ENCODE results near the gene HIPK4.
"Not testable (repeated sequence)": the region's sequence is repeated elsewhere in the genome, so short reads cannot be mapped to it uniquely, and the experiment has no call there.

Gene HIPK4

GRCh38 chr19:40390084-40390742 is at the start of gene HIPK4:
Gene HIPK4 (minus strand): TSS chr19:40390181. CDS start chr19:40389902, 279 bp downstream.
- no peak for DNase-seq (ENCODE audit: low read depth in 1 of 2, low spot score in 1 of 2)

- no peak for DNase-seq (ENCODE audit: low read depth in 1 of 2, low spot score in 1 of 2)
Observed at GRCh38 chr19:40438284-40438683, 48.3 kb upstream of the HIPK4 start.

GRCh38 chr19:40433391-40434216 is 43.6 kb upstream of the HIPK4 start:
- DNase-seq (ENCODE audit: low read depth in 1 of 2, low spot score in 1 of 2) = peak; percentile 9 to 25

- not testable (repeated sequence) for DNase-seq (ENCODE audit: low read depth in 1 of 2, low spot score in 1 of 2)
Observed at GRCh38 chr19:40432760-40433159, 42.8 kb upstream of the HIPK4 start.

GRCh38 chr19:40431698-40432097 is 41.7 kb upstream of the HIPK4 start:
- DNase-seq (ENCODE audit: low read depth in 1 of 2, low spot score in 1 of 2) = no peak

GRCh38 chr19:40430242-40430641 is 40.3 kb upstream of the HIPK4 start:
- not testable (repeated sequence) for DNase-seq (ENCODE audit: low read depth in 1 of 2, low spot score in 1 of 2)

GRCh38 chr19:40428197-40428596 is 38.2 kb upstream of the HIPK4 start:
- DNase-seq (ENCODE audit: low read depth in 1 of 2, low spot score in 1 of 2) = not testable (repeated sequence)

GRCh38 chr19:40425450-40426287 is 35.7 kb upstream of the HIPK4 start, which contains the start of gene SERTAD1:
Gene SERTAD1 (minus strand): TSS chr19:40425992. CDS start chr19:40423546, 2,446 bp downstream.
- peak; percentile 100 for DNase-seq (ENCODE audit: low read depth in 1 of 2, low spot score in 1 of 2)

GRCh38 chr19:40424637-40425449 is 34.9 kb upstream of the HIPK4 start:
- no peak for DNase-seq (ENCODE audit: low read depth in 1 of 2, low spot score in 1 of 2)

GRCh38 chr19:40423938-40424337 is 34.0 kb upstream of the HIPK4 start:
- no peak for DNase-seq (ENCODE audit: low read depth in 1 of 2, low spot score in 1 of 2)

- DNase-seq (ENCODE audit: low read depth in 1 of 2, low spot score in 1 of 2) = no peak
Observed at GRCh38 chr19:40422748-40423566, 33.0 kb upstream of the HIPK4 start.

- DNase-seq (ENCODE audit: low read depth in 1 of 2, low spot score in 1 of 2) = no peak
Observed at GRCh38 chr19:40421993-40422747, 32.2 kb upstream of the HIPK4 start.

- DNase-seq (ENCODE audit: low read depth in 1 of 2, low spot score in 1 of 2) = peak; percentile 52
Observed at GRCh38 chr19:40420766-40421765, 31.1 kb upstream of the HIPK4 start.

- DNase-seq (ENCODE audit: low read depth in 1 of 2, low spot score in 1 of 2) = no peak
Observed at GRCh38 chr19:40420451-40420765, 30.4 kb upstream of the HIPK4 start.

- DNase-seq (ENCODE audit: low read depth in 1 of 2, low spot score in 1 of 2) = no peak
Observed at GRCh38 chr19:40419780-40420179, 29.8 kb upstream of the HIPK4 start.

- DNase-seq (ENCODE audit: low read depth in 1 of 2, low spot score in 1 of 2) = no peak
Observed at GRCh38 chr19:40419066-40419612, 29.2 kb upstream of the HIPK4 start.

- DNase-seq (ENCODE audit: low read depth in 1 of 2, low spot score in 1 of 2) = no peak
Observed at GRCh38 chr19:40418040-40418439, 28.1 kb upstream of the HIPK4 start.

- DNase-seq (ENCODE audit: low read depth in 1 of 2, low spot score in 1 of 2) = no peak
Observed at GRCh38 chr19:40417643-40417981, 27.6 kb upstream of the HIPK4 start.

Measured in activated CD4-positive, alpha-beta T cell treated with anti-CD3 and anti-CD28 coated beads, Interleukin-2, amount 50 U/mL, for 24 hours (primary cell).